HG03378 (cell line): ENCODE results near the gene LRRC37A2.
"Not testable (repeated sequence)": the region's sequence is repeated elsewhere in the genome, so short reads cannot be mapped to it uniquely, and the experiment has no call there.

Experiments
- ATAC-seq: cut with Tn5 transposase; IDR thresholded peaks from one replicate; pipeline ENCODE4 v1.9.1; 2021; ENCODE audit warnings: mild to moderate bottlenecking, moderate library complexity; ENCODE audit not compliant: unreplicated experiment

Gene LRRC37A2

GRCh38 chr17:46512168-46512567, at the start of gene LRRC37A2:
TSS of gene LRRC37A2 (plus strand) at chr17:46512468. CDS start at chr17:46512713, 245 bp downstream.
- ATAC-seq, result not testable (repeated sequence)

- ATAC-seq, result not testable (repeated sequence)
Observed at GRCh38 chr17:46467618-46468017, 44.6 kb upstream of the LRRC37A2 start.

- ATAC-seq, result not testable (repeated sequence)
Observed at GRCh38 chr17:46474489-46474888, 37.8 kb upstream of the LRRC37A2 start.

GRCh38 chr17:46475583-46475982, 36.7 kb upstream of the LRRC37A2 start:
- not testable (repeated sequence) for ATAC-seq

- not testable (repeated sequence) for ATAC-seq
Observed at GRCh38 chr17:46478823-46479222, 33.4 kb upstream of the LRRC37A2 start.

- ATAC-seq, result not testable (repeated sequence)
Observed at GRCh38 chr17:46481310-46481709, 31.0 kb upstream of the LRRC37A2 start.

GRCh38 chr17:46492021-46492420, 20.2 kb upstream of the LRRC37A2 start:
- not testable (repeated sequence) for ATAC-seq

GRCh38 chr17:46499437-46500139, 12.7 kb upstream of the LRRC37A2 start:
- not testable (repeated sequence) for ATAC-seq

- ATAC-seq, result not testable (repeated sequence)
Observed at GRCh38 chr17:46505896-46506295, 6.4 kb upstream of the LRRC37A2 start.

GRCh38 chr17:46534716-46535115, 22.4 kb downstream of the LRRC37A2 start:
- ATAC-seq, result not testable (repeated sequence)

- not testable (repeated sequence) for ATAC-seq
Observed at GRCh38 chr17:46548607-46549006, 36.3 kb downstream of the LRRC37A2 start.

GRCh38 chr17:46559155-46559554, 46.9 kb downstream of the LRRC37A2 start:
- ATAC-seq, result not testable (repeated sequence)

- not testable (repeated sequence) for ATAC-seq
Observed at GRCh38 chr17:46560048-46560447, 47.8 kb downstream of the LRRC37A2 start.

- not testable (repeated sequence) for ATAC-seq
Observed at GRCh38 chr17:46566284-46566683, 54.0 kb downstream of the LRRC37A2 start.

GRCh38 chr17:46566980-46567379, 54.7 kb downstream of the LRRC37A2 start:
- ATAC-seq, result not testable (repeated sequence)

GRCh38 chr17:46571796-46572195, 59.5 kb downstream of the LRRC37A2 start:
- not testable (repeated sequence) for ATAC-seq

- peak; percentile 78 for ATAC-seq
Observed at GRCh38 chr17:46579083-46580075, 67.1 kb downstream of the LRRC37A2 start, which contains the start of gene ARL17A. TSS of gene ARL17A (minus strand) at chr17:46579691. CDS start at chr17:46576322, 3,369 bp downstream.

- not testable (repeated sequence) for ATAC-seq
Observed at GRCh38 chr17:46580082-46580481, 67.8 kb downstream of the LRRC37A2 start.

GRCh38 chr17:46585444-46585843, 73.2 kb downstream of the LRRC37A2 start:
- ATAC-seq, result not testable (repeated sequence)

GRCh38 chr17:46590157-46591146, 78.2 kb downstream of the LRRC37A2 start, which contains the start of gene NSF:
TSS of gene NSF (plus strand) at chr17:46590669. CDS start at chr17:46590776, 107 bp downstream.
- ATAC-seq, result not testable (repeated sequence)
